MCF 10A (cell line): Measurements from ENCODE around the gene RPP21. TPM values are rescaled to one million over a fixed set of nuclear protein-coding genes. Genes with fewer than 3 reads are reported as not detected.

Experiments
- BruUV-seq: library from RNA; stranded (reverse); fragments of 400-500 nt; replicated peaks from 2 replicates; lab custom pipeline; 2021; lab: Mats Ljungman, UMichigan
- CTCF ChIA-PET: fragments of 300-600 bp; sonication (Branson Sonifier 250); formaldehyde crosslinking; extraction: SDS; loops from one replicate; lab custom pipeline; 2021; ENCODE audit warnings: antibody characterized with exemption, inconsistent platforms; lab: Yijun Ruan, JAX
- POLR2A ChIA-PET: fragments of 300-600, 350-650 bp; sonication (Branson Sonifier 250); formaldehyde crosslinking; extraction: SDS; loops from one replicate; lab custom pipeline; 2020; ENCODE audit warnings: antibody characterized with exemption, inconsistent platforms; lab: Yijun Ruan, JAX
- DNase-seq: peaks from one replicate; pipeline ENCODE4 v3.0.0-alpha.2; 2018; ENCODE audit not compliant: unreplicated experiment
- H3K27ac Mint-ChIP-seq: one replicate; pipeline ENCODE4 v1.8.0; 2022; ENCODE audit warnings: mild to moderate bottlenecking, low read depth, mixed read lengths; ENCODE audit not compliant: unreplicated experiment
- H3K27me3 Mint-ChIP-seq: one replicate; pipeline ENCODE4 v1.8.0; 2022; ENCODE audit warnings: mixed read lengths; ENCODE audit not compliant: insufficient read depth, unreplicated experiment
- H3K36me3 Mint-ChIP-seq: one replicate; pipeline ENCODE4 v1.8.0; 2022; ENCODE audit warnings: mild to moderate bottlenecking, moderate library complexity, mixed read lengths; ENCODE audit not compliant: insufficient read depth, unreplicated experiment
- H3K4me1 Mint-ChIP-seq: one replicate; pipeline ENCODE4 v1.8.0; 2022; ENCODE audit warnings: mixed read lengths; ENCODE audit not compliant: insufficient read depth, unreplicated experiment
- H3K4me3 Mint-ChIP-seq: one replicate; pipeline ENCODE4 v1.8.0; 2022; ENCODE audit warnings: mild to moderate bottlenecking, moderate library complexity, mixed read lengths; ENCODE audit not compliant: unreplicated experiment
- H3K9me3 Mint-ChIP-seq: one replicate; pipeline ENCODE4 v1.8.0; 2022; ENCODE audit warnings: mixed read lengths; ENCODE audit not compliant: unreplicated experiment
- intact Hi-C: fragments of 100-400 bp; cut with micrococcal nuclease; formaldehyde crosslinking; loops from 2 replicates; pipeline ENCODE4 v1.14.1; 2022
- total RNA-seq: library from RNA; stranded (reverse); gene quantifications from 2 replicates; pipeline ENCODE4 v1.2.3, GENCODE V29; 2022
- TF ChIP-seq, protein P1 (sequence below): fragments of 200-600 bp; IDR thresholded peaks from one replicate; pipeline ENCODE4 v1.8.0; 2022; ENCODE audit warnings: antibody characterized with exemption, mild to moderate bottlenecking; ENCODE audit not compliant: unreplicated experiment

Gene RPP21
- total RNA-seq, 1 experiment from 2014 or later: 74.1 TPM

DNA sequence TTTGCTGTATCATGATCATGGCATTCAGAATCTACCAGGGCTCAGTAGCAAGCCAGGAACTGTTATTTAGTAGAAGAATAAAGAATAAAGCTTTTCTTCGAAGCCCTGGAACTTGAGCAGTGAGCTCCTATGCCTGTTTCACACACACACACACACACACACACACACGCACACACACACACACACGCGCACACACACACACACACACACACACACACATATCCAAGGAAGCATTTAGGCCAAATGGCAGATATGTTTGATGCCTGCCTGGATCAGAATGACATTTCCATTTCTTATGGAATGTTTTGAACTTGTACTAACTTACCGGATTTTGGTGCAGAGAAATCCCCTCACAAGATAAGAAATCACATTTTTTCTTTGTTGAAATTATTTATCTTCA lies 35.5 kb downstream of the RPP21 start:
- POLR2A ChIA-PET: no interaction called here
- Mint-ChIP-seq H3K36me3 (no peaks in the 10 kb centered on the region), H3K4me3 (no peak overlapping the region), H3K4me1 (no peaks in the 10 kb centered on the region), H3K27ac (no peak overlapping the region), H3K27me3 (peaks cover 91% of the 10 kb centered on the region), H3K9me3 (no peaks in the 10 kb centered on the region)
- no peak for DNase-seq
- TF ChIP-seq, protein P1, sequence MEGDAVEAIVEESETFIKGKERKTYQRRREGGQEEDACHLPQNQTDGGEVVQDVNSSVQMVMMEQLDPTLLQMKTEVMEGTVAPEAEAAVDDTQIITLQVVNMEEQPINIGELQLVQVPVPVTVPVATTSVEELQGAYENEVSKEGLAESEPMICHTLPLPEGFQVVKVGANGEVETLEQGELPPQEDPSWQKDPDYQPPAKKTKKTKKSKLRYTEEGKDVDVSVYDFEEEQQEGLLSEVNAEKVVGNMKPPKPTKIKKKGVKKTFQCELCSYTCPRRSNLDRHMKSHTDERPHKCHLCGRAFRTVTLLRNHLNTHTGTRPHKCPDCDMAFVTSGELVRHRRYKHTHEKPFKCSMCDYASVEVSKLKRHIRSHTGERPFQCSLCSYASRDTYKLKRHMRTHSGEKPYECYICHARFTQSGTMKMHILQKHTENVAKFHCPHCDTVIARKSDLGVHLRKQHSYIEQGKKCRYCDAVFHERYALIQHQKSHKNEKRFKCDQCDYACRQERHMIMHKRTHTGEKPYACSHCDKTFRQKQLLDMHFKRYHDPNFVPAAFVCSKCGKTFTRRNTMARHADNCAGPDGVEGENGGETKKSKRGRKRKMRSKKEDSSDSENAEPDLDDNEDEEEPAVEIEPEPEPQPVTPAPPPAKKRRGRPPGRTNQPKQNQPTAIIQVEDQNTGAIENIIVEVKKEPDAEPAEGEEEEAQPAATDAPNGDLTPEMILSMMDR: no peak
- BruUV-seq: no TSS peak
- CTCF ChIA-PET: no interaction called here
- intact Hi-C loops: no loop called here

DNA sequence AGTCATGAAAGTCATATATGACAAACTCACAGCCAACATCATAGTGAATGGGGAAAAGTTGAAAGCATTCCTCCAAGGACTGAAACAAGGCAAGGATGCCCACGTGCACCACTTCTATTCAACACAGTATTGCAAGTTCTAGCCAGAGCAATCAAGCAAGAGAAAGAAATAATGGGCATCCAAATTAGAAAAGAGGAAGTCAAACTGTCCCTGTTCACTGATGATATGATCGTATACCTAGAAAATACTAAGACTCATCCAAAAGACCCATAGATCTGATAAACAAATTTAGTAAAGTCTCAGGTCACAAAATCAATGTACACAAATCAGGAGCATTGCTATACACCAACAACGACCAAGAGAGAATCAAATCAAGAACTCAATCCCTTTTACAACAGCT lies 41.2 kb downstream of the RPP21 start:
- intact Hi-C loops: no loop called here
- TF ChIP-seq, protein P1: no peak
- no peak overlapping the region for H3K4me3 Mint-ChIP-seq
- no peak for DNase-seq
- ChIA-PET POLR2A (interaction anchor here (1.3 kb wide), 1 partner anchor 55 kb away, joined by 5 read pairs; no protein-coding TSS in a partner anchor), CTCF (interaction anchor here (1.1 kb wide), 1 partner anchor 19 kb away, joined by 3 read pairs; no protein-coding TSS in a partner anchor)
- no TSS peak for BruUV-seq
- H3K4me1 Mint-ChIP-seq: no peaks in the 10 kb centered on the region
- no peak overlapping the region for H3K27ac Mint-ChIP-seq
- peaks cover 100% of the 10 kb centered on the region for H3K27me3 Mint-ChIP-seq
- no peaks in the 10 kb centered on the region for H3K9me3 Mint-ChIP-seq
- no peaks in the 10 kb centered on the region for H3K36me3 Mint-ChIP-seq

DNA sequence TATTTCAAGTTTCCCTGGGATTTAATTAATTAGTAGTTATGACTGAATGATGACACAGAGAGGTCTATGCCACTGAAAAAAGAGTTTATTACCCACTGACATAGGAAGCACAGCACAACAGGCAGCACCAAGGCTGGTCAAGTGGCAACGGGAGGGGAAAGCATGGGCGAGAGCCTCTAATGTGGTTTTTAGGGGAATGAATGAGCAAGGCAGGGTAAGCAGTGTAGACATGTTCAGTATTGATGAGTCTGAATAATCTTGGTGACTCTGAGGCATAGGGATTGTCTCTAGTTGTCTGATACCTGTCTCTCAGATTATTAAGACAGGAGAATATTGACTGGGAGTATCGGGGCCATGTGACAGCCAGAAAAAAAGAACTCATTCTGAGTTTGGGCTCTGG lies 46.3 kb downstream of the RPP21 start:
- no TSS peak for BruUV-seq
- CTCF ChIA-PET: no interaction called here
- no peaks in the 10 kb centered on the region for H3K9me3 Mint-ChIP-seq
- no peaks in the 10 kb centered on the region for H3K4me1 Mint-ChIP-seq
- H3K4me3 Mint-ChIP-seq: no peak overlapping the region
- TF ChIP-seq, protein P1: no peak
- intact Hi-C loops: no loop called here
- no peak for DNase-seq
- no peaks in the 10 kb centered on the region for H3K36me3 Mint-ChIP-seq
- POLR2A ChIA-PET: no interaction called here
- no peak overlapping the region for H3K27ac Mint-ChIP-seq
- peaks cover 88% of the 10 kb centered on the region for H3K27me3 Mint-ChIP-seq

DNA sequence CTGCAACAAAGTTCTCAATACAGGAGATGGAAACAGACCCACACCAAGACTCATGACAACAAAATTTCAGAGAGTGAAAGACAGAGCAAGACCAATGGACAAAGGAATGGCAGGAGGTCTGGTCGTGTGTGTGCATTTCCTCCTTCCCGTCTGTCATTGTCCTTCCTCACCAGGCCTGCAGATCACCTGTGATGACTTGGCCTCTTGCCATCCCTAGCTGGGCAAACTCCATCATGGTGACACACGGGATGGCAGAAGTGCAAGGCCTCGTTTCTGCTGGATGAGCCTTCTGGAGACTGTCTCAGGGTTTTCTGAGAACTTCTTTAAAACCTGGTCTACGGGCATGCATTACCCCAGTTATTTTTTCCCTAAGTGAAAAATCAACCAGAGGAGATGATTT lies 49.2 kb downstream of the RPP21 start:
- POLR2A ChIA-PET: no interaction called here
- no peaks in the 10 kb centered on the region for H3K4me1 Mint-ChIP-seq
- TF ChIP-seq, protein P1: no peak
- intact Hi-C loops: no loop called here
- CTCF ChIA-PET: interaction anchor here (0.6 kb wide), 1 partner anchor 17 kb away, joined by 3 read pairs; no protein-coding TSS in a partner anchor
- BruUV-seq: no TSS peak
- H3K27me3 Mint-ChIP-seq: peaks cover 62% of the 10 kb centered on the region
- H3K36me3 Mint-ChIP-seq: no peaks in the 10 kb centered on the region
- H3K9me3 Mint-ChIP-seq: no peaks in the 10 kb centered on the region
- no peak overlapping the region for H3K4me3 Mint-ChIP-seq
- DNase-seq: no peak
- no peak overlapping the region for H3K27ac Mint-ChIP-seq

Other genes starting within 250 kb of the RPP21 start
- gene TRIM31, start 232.1 kb upstream of the RPP21 start, total RNA-seq: not detected in 2 replicates
- not detected in 2 replicates for gene TRIM40, start 209.0 kb upstream of the RPP21 start, total RNA-seq
- not detected in 2 replicates for gene TRIM10, start 183.9 kb upstream of the RPP21 start, total RNA-seq
- gene TRIM15, start 181.6 kb upstream of the RPP21 start, total RNA-seq: 0.79 TPM in 1 of 2 replicates, not detected in the other
- gene TRIM26, start 131.8 kb upstream of the RPP21 start, total RNA-seq: 48.6 and 60.6 TPM in 2 replicates
- 14.7 and 18.6 TPM in 2 replicates for gene TRIM39, start 18.2 kb upstream of the RPP21 start, total RNA-seq
- gene HLA-E, start 144.4 kb downstream of the RPP21 start, total RNA-seq: 83.6 and 103 TPM in 2 replicates
- 69.1 and 76.8 TPM in 2 replicates for gene GNL1, start 211.3 kb downstream of the RPP21 start, total RNA-seq
- gene PRR3, start 212.1 kb downstream of the RPP21 start, total RNA-seq: 20.0 and 26.2 TPM in 2 replicates
- gene ABCF1, start 226.3 kb downstream of the RPP21 start, total RNA-seq: 58.0 and 63.9 TPM in 2 replicates